H1 (cell line): Measurements from ENCODE around the gene CACFD1. TPM values are rescaled to one million over a fixed set of nuclear protein-coding genes. Genes with fewer than 3 reads are reported as not detected.

ENCODE experiments used
- CREB1 ChIP-seq: IDR thresholded peaks from 2 replicates; pipeline ENCODE4 v1.6.1; 2012; ENCODE audit warnings: inconsistent platforms
- EGR1 ChIP-seq: IDR thresholded peaks from 2 replicates; pipeline ENCODE4 v1.6.1; 2011; ENCODE audit warnings: low read depth, low read length, borderline replicate concordance
- EP300 ChIP-seq, 2 experiments: IDR thresholded peaks; 1 replicate in 1 of 2; 2 replicates in 1 of 2; pipeline ENCODE4 v1.6.1; 2011 to 2012; ENCODE audit warnings: low read depth in 2 of 2, low read length in 2 of 2, mild to moderate bottlenecking in 2 of 2, borderline replicate concordance in 1 of 2, inconsistent platforms in 1 of 2, moderate library complexity in 1 of 2
- KDM4A ChIP-seq: IDR thresholded peaks from one replicate; pipeline ENCODE4 v1.7.1; 2012; ENCODE audit warnings: low read depth, mild to moderate bottlenecking, moderate library complexity, low read length, inconsistent platforms; ENCODE audit not compliant: severe bottlenecking
- YY1 ChIP-seq: IDR thresholded peaks from 2 replicates; pipeline ENCODE4 v1.6.1; 2011; ENCODE audit warnings: low read depth, mild to moderate bottlenecking, low read length
- polyA plus RNA-seq, 7 experiments: library from polyadenylated mRNA; depleted of rRNA in 3 of 7; stranded (reverse) in 5 of 7; unstranded in 2 of 7; fragments of >200 nt in 5 of 7; fragments of 200-250 nt in 2 of 7; gene quantifications; 1 replicate in 5 of 7; 2 replicates in 1 of 7; 4 replicates in 1 of 7; pipeline versions ENCODE4 v1.2.1 to v1.2.3, GENCODE V29; 2011 to 2013; ENCODE audit warnings: missing spikeins in 2 of 7, mixed read lengths in 2 of 7
- total RNA-seq: library from RNA; stranded (reverse); fragmentation: NEBNext Ultra II Directional; extraction: Animal tissue kit (Norgen Biotek cat#: 25700); gene quantifications from 2 replicates; pipeline ENCODE4 v1.2.1, GENCODE V29; 2021

CACFD1 gene
- total and polyA plus RNA-seq, 2 of the 8 experiments (the other 6 are each of a cell fraction or from before 2014, with no cell fraction given) = 13.4 to 15.5 TPM

- TF ChIP-seq EGR1 (no peak), KDM4A (no peak), CREB1 (no peak), YY1 (no peak), EP300 (IDR thresholded peaks at IDR 0.05; ENCODE audit: borderline replicate concordance in 1 of 2, low read depth in 2 of 2, low read length in 2 of 2) (no peak)
Measured at GRCh38 chr9:133487331-133487725, 27.6 kb downstream of the CACFD1 start (continued).
